NCI-H146 (cell line): ENCODE measurements around the gene SAAL1.
A peak's percentile ranks its signal among the peaks of the same experiment; 100 is the strongest.
"Not testable (repeated sequence)": the region's sequence is repeated elsewhere in the genome, so short reads cannot be mapped to it uniquely, and the experiment has no call there.

Experiments used
- DNase-seq: peaks from one replicate; lab custom pipeline; 2025; lab: John Stamatoyannopoulos, UW

Gene SAAL1

GRCh38 chr11:18105802-18106574 lies at the start of gene SAAL1:
Gene SAAL1, minus strand, starts transcription at chr11:18106082. Its CDS starts 41 bp downstream, at chr11:18106041.
- DNase-seq: peak; percentile 86

- DNase-seq: no peak
These were observed 45.7 kb upstream of the SAAL1 start for GRCh38 chr11:18151581-18151980.

- no peak for DNase-seq
These were observed 40.0 kb upstream of the SAAL1 start for GRCh38 chr11:18145837-18146236.

- DNase-seq: no peak
These were observed 39.1 kb upstream of the SAAL1 start for GRCh38 chr11:18145025-18145424.

- no peak for DNase-seq
These were observed 38.4 kb upstream of the SAAL1 start for GRCh38 chr11:18144243-18144642.

- DNase-seq: no peak
These were observed 34.3 kb upstream of the SAAL1 start for GRCh38 chr11:18140145-18140544.

- no peak for DNase-seq
These were observed 31.4 kb upstream of the SAAL1 start for GRCh38 chr11:18137186-18137800.

- no peak for DNase-seq
These were observed 29.4 kb upstream of the SAAL1 start for GRCh38 chr11:18135308-18135707.

GRCh38 chr11:18132341-18132740 lies 26.5 kb upstream of the SAAL1 start, which contains the start of gene MRGPRX3:
Gene MRGPRX3, plus strand, starts transcription at chr11:18132571. Its CDS starts 4,632 bp downstream, at chr11:18137203.
- no peak for DNase-seq

GRCh38 chr11:18131115-18131514 lies 25.2 kb upstream of the SAAL1 start:
- DNase-seq: not testable (repeated sequence)

- not testable (repeated sequence) for DNase-seq
These were observed 15.5 kb upstream of the SAAL1 start for GRCh38 chr11:18121331-18121828.

GRCh38 chr11:18115360-18116127 lies 9.7 kb upstream of the SAAL1 start:
- DNase-seq: peak; percentile 76

GRCh38 chr11:18111005-18111404 lies 5.1 kb upstream of the SAAL1 start:
- no peak for DNase-seq

GRCh38 chr11:18108254-18108653 lies 2.4 kb upstream of the SAAL1 start:
- DNase-seq: no peak

GRCh38 chr11:18106688-18107087 lies 806 bp upstream of the SAAL1 start:
- DNase-seq: no peak

GRCh38 chr11:18105086-18105801 lies 638 bp downstream of the SAAL1 start:
- DNase-seq: no peak

- DNase-seq: no peak
These were observed 4.8 kb downstream of the SAAL1 start for GRCh38 chr11:18100926-18101656.

- DNase-seq: no peak
These were observed 11.9 kb downstream of the SAAL1 start for GRCh38 chr11:18093959-18094358.

- DNase-seq: no peak
These were observed 14.2 kb downstream of the SAAL1 start for GRCh38 chr11:18091731-18092130.

GRCh38 chr11:18088966-18089365 lies 16.9 kb downstream of the SAAL1 start:
- no peak for DNase-seq

- DNase-seq: no peak
These were observed 17.5 kb downstream of the SAAL1 start for GRCh38 chr11:18088366-18088765.
